HepG2 (cell line): ENCODE data around the gene SCN4B. TPM values are rescaled to one million over a fixed set of nuclear protein-coding genes. Genes with fewer than 3 reads are reported as not detected.

Experiments used
- ATF7-NPFF ChIP-seq: sonication (generic); formaldehyde crosslinking; IDR thresholded peaks from 2 replicates; pipeline ENCODE4 v1.8.1; 2023; ENCODE audit warnings: mild to moderate bottlenecking, low read depth, missing genetic modification reagents, moderate library complexity
- BRD4 ChIP-seq: sonication (generic); formaldehyde crosslinking; IDR thresholded peaks from 2 replicates; pipeline ENCODE4 v1.4.0; 2020; ENCODE audit warnings: missing genetic modification reagents
- CCAR2 ChIP-seq: fragments of 200-400 bp; formaldehyde crosslinking; optimal IDR thresholded peaks from 2 replicates; pipeline ENCODE3; 2018; ENCODE audit warnings: low read depth, mild to moderate bottlenecking, low read length, moderate library complexity
- ELF3 ChIP-seq: IDR thresholded peaks from 2 replicates; pipeline ENCODE4 v1.6.1; 2016; ENCODE audit warnings: missing genetic modification reagents, missing compliant biosample characterization
- HNF4A ChIP-seq: sonication (generic); formaldehyde crosslinking; IDR thresholded peaks from 2 replicates; pipeline ENCODE4 v1.4.0; 2020; ENCODE audit warnings: missing genetic modification reagents
- IRF2 ChIP-seq: IDR thresholded peaks from 2 replicates; pipeline ENCODE4 v1.6.1; 2018; ENCODE audit warnings: missing genetic modification reagents, missing compliant biosample characterization
- IRF9 ChIP-seq: sonication (generic); formaldehyde crosslinking; IDR thresholded peaks from 2 replicates; pipeline ENCODE4 v1.8.0; 2022; ENCODE audit warnings: missing genetic modification reagents, mild to moderate bottlenecking, borderline replicate concordance
- IRX3 ChIP-seq: sonication (generic); formaldehyde crosslinking; IDR thresholded peaks from 2 replicates; pipeline ENCODE4 v1.8.1; 2023; ENCODE audit warnings: mild to moderate bottlenecking, low read depth, missing genetic modification reagents, borderline replicate concordance
- JUND ChIP-seq: sonication (generic); formaldehyde crosslinking; IDR thresholded peaks from 2 replicates; pipeline ENCODE4 v1.8.0; 2022; ENCODE audit warnings: mild to moderate bottlenecking, missing genetic modification reagents
- RBM22 ChIP-seq: fragments of 200-400 bp; formaldehyde crosslinking; optimal IDR thresholded peaks from 2 replicates; pipeline ENCODE3; 2017; ENCODE audit warnings: mild to moderate bottlenecking, low read length, moderate library complexity
- SAP130 ChIP-seq: IDR thresholded peaks from 2 replicates; pipeline ENCODE4 v1.6.1; 2016; ENCODE audit warnings: low read depth
- SP140L ChIP-seq: sonication (generic); formaldehyde crosslinking; IDR thresholded peaks from 2 replicates; pipeline ENCODE4 v1.4.0; 2020; ENCODE audit warnings: missing genetic modification reagents, borderline replicate concordance
- SPEN ChIP-seq: sonication (generic); formaldehyde crosslinking; IDR thresholded peaks from 2 replicates; pipeline ENCODE4 v1.5.1; 2020; ENCODE audit warnings: low read depth, mild to moderate bottlenecking, missing genetic modification reagents
- TEAD3 ChIP-seq: optimal IDR thresholded peaks from 2 replicates; pipeline ENCODE3; 2016; ENCODE audit warnings: borderline replicate concordance
- TGIF2 ChIP-seq: IDR thresholded peaks from 2 replicates; pipeline ENCODE4 v1.6.1; 2016; ENCODE audit warnings: control low read depth, missing compliant biosample characterization
- TOE1 ChIP-seq: sonication (generic); formaldehyde crosslinking; IDR thresholded peaks from 2 replicates; pipeline ENCODE4 v1.4.0; 2020; ENCODE audit warnings: mild to moderate bottlenecking, missing genetic modification reagents
- ZBTB1 ChIP-seq: sonication (generic); formaldehyde crosslinking; IDR thresholded peaks from 2 replicates; pipeline ENCODE4 v1.4.0; 2020; ENCODE audit warnings: missing genetic modification reagents, borderline replicate concordance
- ZFAT ChIP-seq: sonication (generic); formaldehyde crosslinking; conservative IDR thresholded peaks from 2 replicates; pipeline ENCODE4 v1.8.1; 2023; ENCODE audit warnings: missing genetic modification reagents, inconsistent platforms
- ZFP36L2 ChIP-seq: sonication (generic); formaldehyde crosslinking; IDR thresholded peaks from 2 replicates; pipeline ENCODE4 v1.4.0; 2020; ENCODE audit warnings: missing genetic modification reagents
- ZMAT3 ChIP-seq: sonication (generic); formaldehyde crosslinking; conservative IDR thresholded peaks from 2 replicates; pipeline ENCODE4 v1.7.0; 2021; ENCODE audit warnings: missing genetic modification reagents
- ZMAT5 ChIP-seq: sonication (generic); formaldehyde crosslinking; IDR thresholded peaks from 2 replicates; pipeline ENCODE4 v1.5.0; 2020; ENCODE audit warnings: mild to moderate bottlenecking, low read depth, missing genetic modification reagents, borderline replicate concordance
- ZNF18 ChIP-seq: sonication (generic); formaldehyde crosslinking; IDR thresholded peaks from 2 replicates; pipeline ENCODE4 v1.8.0; 2022; ENCODE audit warnings: mild to moderate bottlenecking, missing genetic modification reagents; ENCODE audit not compliant: insufficient replicate concordance
- ZNF251 ChIP-seq: sonication (generic); formaldehyde crosslinking; IDR thresholded peaks from 2 replicates; pipeline ENCODE4 v1.9.0; 2021; ENCODE audit warnings: mild to moderate bottlenecking, missing genetic modification reagents
- ZNF468 ChIP-seq: sonication (generic); formaldehyde crosslinking; IDR thresholded peaks from 2 replicates; pipeline ENCODE4 v1.8.0; 2022; ENCODE audit warnings: mild to moderate bottlenecking, moderate library complexity, missing genetic modification reagents
- ZNF510 ChIP-seq: sonication (generic); formaldehyde crosslinking; IDR thresholded peaks from 2 replicates; pipeline ENCODE4 v1.4.0; 2020; ENCODE audit warnings: low read depth, mild to moderate bottlenecking, missing genetic modification reagents
- ZNF550 ChIP-seq: sonication (generic); formaldehyde crosslinking; IDR thresholded peaks from 2 replicates; pipeline ENCODE4 v1.4.0; 2020; ENCODE audit warnings: mild to moderate bottlenecking, missing genetic modification reagents, borderline replicate concordance
- ZNF776 ChIP-seq: sonication (generic); formaldehyde crosslinking; IDR thresholded peaks from 2 replicates; pipeline ENCODE4 v1.4.0; 2020; ENCODE audit warnings: mild to moderate bottlenecking, missing genetic modification reagents
- ZNF790 ChIP-seq: sonication (generic); formaldehyde crosslinking; IDR thresholded peaks from 2 replicates; pipeline ENCODE4 v1.8.0; 2022; ENCODE audit warnings: missing genetic modification reagents, mild to moderate bottlenecking, borderline replicate concordance
- ZNF816 ChIP-seq: sonication (generic); formaldehyde crosslinking; IDR thresholded peaks from 2 replicates; pipeline ENCODE4 v1.8.0; 2022; ENCODE audit warnings: missing genetic modification reagents, mild to moderate bottlenecking, borderline replicate concordance
- ZNF850 ChIP-seq: sonication (generic); formaldehyde crosslinking; conservative IDR thresholded peaks from 2 replicates; pipeline ENCODE4 v1.9.0; 2021; ENCODE audit warnings: mild to moderate bottlenecking, missing genetic modification reagents
- ZSCAN30 ChIP-seq: sonication (generic); formaldehyde crosslinking; IDR thresholded peaks from 2 replicates; pipeline ENCODE4 v1.5.0; 2020; ENCODE audit warnings: mild to moderate bottlenecking, missing genetic modification reagents
- polyA plus RNA-seq, 8 experiments: library from polyadenylated mRNA; depleted of rRNA in 3 of 8; stranded (reverse) in 7 of 8; unstranded in 1 of 8; fragments of >200 nt; fragmentation: Illumina TruSeq in 4 of 8; extraction: Trizol in 4 of 8; gene quantifications; 2 replicates each; pipeline versions ENCODE4 v1.2.1 to v1.2.3, GENCODE V29; 2011 to 2016; ENCODE audit warnings: low read depth in 4 of 8, missing spikeins in 1 of 8, mixed read lengths in 1 of 8; ENCODE audit not compliant: insufficient read depth in 1 of 8
- total RNA-seq, 5 experiments: library from RNA; depleted of rRNA; stranded (reverse); fragments of >200 nt; fragmentation: Illumina TruSeq; extraction: Trizol; gene quantifications; 2 replicates each; pipeline ENCODE4 v1.2.3, GENCODE V29; 2016; ENCODE audit warnings: low read depth in 1 of 5

SCN4B gene
- total and polyA plus RNA-seq, 2 of the 13 experiments (the other 11 are each of a cell fraction or from before 2014, with no cell fraction given), result 0.04 to 0.29 TPM

- TF ChIP-seq ZNF776 (no peak), TOE1 (no peak), TEAD3 (CRISPR knock-in tag) (no peak), ZNF18 (no peak), ZMAT3 (CRISPR knock-in tag) (no peak), ZFP36L2 (CRISPR knock-in tag) (no peak), IRX3 (no peak), ZNF468 (CRISPR knock-in tag) (no peak), BRD4 (CRISPR knock-in tag) (no peak), HNF4A (CRISPR knock-in tag) (peak; percentile 83), SP140L (CRISPR knock-in tag) (no peak), IRF2 (CRISPR knock-in tag) (no peak), ZMAT5 (CRISPR knock-in tag) (no peak), SPEN (no peak), ZNF850 (CRISPR knock-in tag) (no peak), IRF9 (CRISPR knock-in tag) (no peak), JUND (CRISPR knock-in tag) (no peak), ZNF790 (CRISPR knock-in tag) (no peak), CCAR2 (no peak), TGIF2 (no peak), ZNF816 (CRISPR knock-in tag) (no peak), ELF3 (CRISPR knock-in tag) (0 out of 2 replicates have a peak, but pooled peaks have one; percentile 13), ZNF510 (CRISPR knock-in tag) (no peak), ZBTB1 (CRISPR knock-in tag) (no peak), ZNF251 (no peak), RBM22 (no peak), ZNF550 (CRISPR knock-in tag) (no peak), ZSCAN30 (no peak), ZFAT (no peak), SAP130 (CRISPR knock-in tag) (0 out of 2 replicates have a peak, but pooled peaks have one; percentile 11), ATF7-NPFF (CRISPR knock-in tag) (no peak)
These were observed 59.6 kb downstream of the SCN4B start (continued) for GRCh38 chr11:118092907-118093571.
